Muscle of leg (tissue), 11 donors: ENCODE measurements around the gene ACBD6. TPM values are rescaled to one million over a fixed set of nuclear protein-coding genes. Genes with fewer than 3 reads are reported as not detected.
"Not testable (repeated sequence)": the region's sequence is repeated elsewhere in the genome, so short reads cannot be mapped to it uniquely, and the experiment has no call there.

Experiments used
- DNase-seq: peaks from one replicate; pipeline ENCODE4 v3.0.0; 2013
- H3K27ac ChIP-seq: one replicate; pipeline ENCODE4 v1.5.1; 2013; ENCODE audit warnings: mild to moderate bottlenecking, low read length, control low read depth
- H3K27me3 ChIP-seq: one replicate; pipeline ENCODE4 v1.6.1; 2013; ENCODE audit warnings: low read length; ENCODE audit not compliant: control insufficient read depth, insufficient read depth
- H3K36me3 ChIP-seq: one replicate; pipeline ENCODE4 v1.6.1; 2013; ENCODE audit warnings: low read length; ENCODE audit not compliant: control insufficient read depth, insufficient read depth
- H3K4me1 ChIP-seq: one replicate; pipeline ENCODE4 v1.6.1; 2013; ENCODE audit warnings: low read length; ENCODE audit not compliant: control insufficient read depth, insufficient read depth
- H3K4me3 ChIP-seq: one replicate; pipeline ENCODE4 v1.5.1; 2013; ENCODE audit warnings: low read length, control low read depth
- H3K9me3 ChIP-seq: replicated peaks from 2 replicates; pipeline ENCODE4 v1.6.1; 2013; ENCODE audit warnings: low read depth, low read length; ENCODE audit not compliant: control insufficient read depth
- WGBS: methylation state at CpG from one replicate; pipeline ENCODE4 v1.1.5; 2013; ENCODE audit warnings: missing lambda C conversion rate; ENCODE audit not compliant: insufficient coverage; 5-methylcytosine and 5-hydroxymethylcytosine counted together
- polyA plus RNA-seq, 8 donors: library from polyadenylated mRNA; unstranded; fragments of 120-200 nt; gene quantifications; one replicate each; pipeline versions ENCODE4 v1.2.1 to v1.2.3, GENCODE V29; 2013; ENCODE audit warnings: inconsistent platforms in 1 of 8, low replicate concordance in 1 of 8; ENCODE audit not compliant: insufficient read length in 8 of 8, insufficient read depth in 1 of 8
- total RNA-seq: library from RNA; stranded (reverse); fragments of 120-200 nt; gene quantifications from one replicate; pipeline ENCODE4 v1.2.4, GENCODE V29; 2013

The ACBD6 gene
- total and polyA plus RNA-seq, 9 donors = 43.8 to 53.6 (median 50.0) TPM

GRCh38 chr1:180428782-180429695 is 73.3 kb downstream of the ACBD6 start:
- Histone ChIP-seq H3K9me3 (peaks cover 2% of the 10 kb centered on the region), H3K27ac (no peak overlapping the region), H3K4me3 (no peak overlapping the region), H3K4me1 (no peaks in the 10 kb centered on the region), H3K36me3 (no peaks in the 10 kb centered on the region), H3K27me3 (no peaks in the 10 kb centered on the region)
- no CpG with 5 or more reads among the region's 4 CpGs for whole genome bisulfite sequencing
- DNase-seq = no peak

- Histone ChIP-seq H3K4me1 (no peaks in the 10 kb centered on the region), H3K9me3 (no peaks in the 10 kb centered on the region), H3K27me3 (no peaks in the 10 kb centered on the region), H3K36me3 (no peaks in the 10 kb centered on the region), H3K27ac (no peak overlapping the region), H3K4me3 (no peak overlapping the region)
- DNase-seq = peak; percentile 22
Observed at GRCh38 chr1:180425952-180426351, 76.4 kb downstream of the ACBD6 start.

- no peaks in the 10 kb centered on the region for H3K9me3 ChIP-seq
- H3K27ac ChIP-seq = no peak overlapping the region
- no peaks in the 10 kb centered on the region for H3K36me3 ChIP-seq
- no peak for DNase-seq
- no peaks in the 10 kb centered on the region for H3K4me1 ChIP-seq
- H3K27me3 ChIP-seq = no peaks in the 10 kb centered on the region
- H3K4me3 ChIP-seq = no peak overlapping the region
- WGBS = no CpG with 5 or more reads among the region's 3 CpGs
Observed at GRCh38 chr1:180424848-180425457, 77.4 kb downstream of the ACBD6 start.

GRCh38 chr1:180421614-180422013 is 80.8 kb downstream of the ACBD6 start:
- H3K27ac ChIP-seq = no peak overlapping the region
- H3K36me3 ChIP-seq = no peaks in the 10 kb centered on the region
- no peaks in the 10 kb centered on the region for H3K27me3 ChIP-seq
- H3K4me3 ChIP-seq = no peak overlapping the region
- no peak for DNase-seq
- no CpG with 5 or more reads among the region's 1 CpG for WGBS
- H3K4me1 ChIP-seq = no peaks in the 10 kb centered on the region
- H3K9me3 ChIP-seq = no peaks in the 10 kb centered on the region

GRCh38 chr1:180421145-180421544 is 81.2 kb downstream of the ACBD6 start:
- H3K9me3 ChIP-seq, DNase-seq, H3K36me3 ChIP-seq, H3K4me3 ChIP-seq, H3K4me1 ChIP-seq, H3K27ac ChIP-seq, H3K27me3 ChIP-seq: not testable (repeated sequence)
- no CpG with 5 or more reads among the region's 1 CpG for WGBS

GRCh38 chr1:180415985-180416633 is 86.3 kb downstream of the ACBD6 start:
- WGBS = no CpG with 5 or more reads among the region's 2 CpGs
- peak; percentile 21 for DNase-seq
- Histone ChIP-seq H3K4me1 (no peaks in the 10 kb centered on the region), H3K27ac (no peak overlapping the region), H3K27me3 (no peaks in the 10 kb centered on the region), H3K36me3 (no peaks in the 10 kb centered on the region), H3K9me3 (peaks cover 2% of the 10 kb centered on the region), H3K4me3 (no peak overlapping the region)

- Histone ChIP-seq H3K4me1 (no peaks in the 10 kb centered on the region), H3K36me3 (no peaks in the 10 kb centered on the region), H3K27ac (no peak overlapping the region), H3K27me3 (no peaks in the 10 kb centered on the region), H3K4me3 (no peak overlapping the region), H3K9me3 (peaks cover 2% of the 10 kb centered on the region)
- 82% methylated on average over 2 of the region's 8 CpGs for WGBS
- no peak for DNase-seq
Observed at GRCh38 chr1:180415236-180415848, 87.0 kb downstream of the ACBD6 start.

- Histone ChIP-seq H3K4me3 (no peak overlapping the region), H3K9me3 (peaks cover 2% of the 10 kb centered on the region), H3K27ac (no peak overlapping the region), H3K4me1 (no peaks in the 10 kb centered on the region), H3K27me3 (no peaks in the 10 kb centered on the region), H3K36me3 (no peaks in the 10 kb centered on the region)
- no peak for DNase-seq
- WGBS = no CpG with 5 or more reads among the region's 4 CpGs
Observed at GRCh38 chr1:180412583-180412982, 89.8 kb downstream of the ACBD6 start.

- WGBS = no CpG with 5 or more reads among the region's 1 CpG
- not testable (repeated sequence) for DNase-seq, H3K4me3 ChIP-seq, H3K36me3 ChIP-seq, H3K27me3 ChIP-seq, H3K27ac ChIP-seq, H3K9me3 ChIP-seq, H3K4me1 ChIP-seq
Observed at GRCh38 chr1:180408128-180408527, 94.2 kb downstream of the ACBD6 start.

GRCh38 chr1:180407051-180407450 is 95.3 kb downstream of the ACBD6 start:
- no peak for DNase-seq
- 88% methylated on average over 1 of the region's 2 CpGs for WGBS
- Histone ChIP-seq H3K36me3 (no peaks in the 10 kb centered on the region), H3K27ac (no peak overlapping the region), H3K9me3 (no peaks in the 10 kb centered on the region), H3K4me3 (no peak overlapping the region), H3K27me3 (no peaks in the 10 kb centered on the region), H3K4me1 (no peaks in the 10 kb centered on the region)
